ENCODE measurements around the gene C1QTNF6.

GRCh38 chr22:37175414-37176281 lies 12.4 kb downstream of the C1QTNF6 start:
- TF ChIP-seq, protein P1, sequence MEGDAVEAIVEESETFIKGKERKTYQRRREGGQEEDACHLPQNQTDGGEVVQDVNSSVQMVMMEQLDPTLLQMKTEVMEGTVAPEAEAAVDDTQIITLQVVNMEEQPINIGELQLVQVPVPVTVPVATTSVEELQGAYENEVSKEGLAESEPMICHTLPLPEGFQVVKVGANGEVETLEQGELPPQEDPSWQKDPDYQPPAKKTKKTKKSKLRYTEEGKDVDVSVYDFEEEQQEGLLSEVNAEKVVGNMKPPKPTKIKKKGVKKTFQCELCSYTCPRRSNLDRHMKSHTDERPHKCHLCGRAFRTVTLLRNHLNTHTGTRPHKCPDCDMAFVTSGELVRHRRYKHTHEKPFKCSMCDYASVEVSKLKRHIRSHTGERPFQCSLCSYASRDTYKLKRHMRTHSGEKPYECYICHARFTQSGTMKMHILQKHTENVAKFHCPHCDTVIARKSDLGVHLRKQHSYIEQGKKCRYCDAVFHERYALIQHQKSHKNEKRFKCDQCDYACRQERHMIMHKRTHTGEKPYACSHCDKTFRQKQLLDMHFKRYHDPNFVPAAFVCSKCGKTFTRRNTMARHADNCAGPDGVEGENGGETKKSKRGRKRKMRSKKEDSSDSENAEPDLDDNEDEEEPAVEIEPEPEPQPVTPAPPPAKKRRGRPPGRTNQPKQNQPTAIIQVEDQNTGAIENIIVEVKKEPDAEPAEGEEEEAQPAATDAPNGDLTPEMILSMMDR (IDR thresholded peaks at IDR 0.05; ENCODE audit: extremely low read depth in 1 of 2, insufficient read depth in 1 of 2, low read depth in 1 of 2, low read length in 2 of 2), result no peak
- TF ChIP-seq POLR2A (IDR thresholded peaks at IDR 0.05; ENCODE audit: low read depth, low read length) (no peak), POLR2AphosphoS5 (IDR thresholded peaks at IDR 0.05; ENCODE audit: insufficient read depth, low read depth, low read length) (no peak), JUN (IDR thresholded peaks at IDR 0.05; ENCODE audit: borderline replicate concordance, insufficient read depth, insufficient read length, low read depth) (no peak)

All from endothelial cell of umbilical vein (primary cell).